Body of pancreas (tissue), 4 donors: ENCODE measurements around the gene HRH1. TPM values are rescaled to one million over a fixed set of nuclear protein-coding genes. Genes with fewer than 3 reads are reported as not detected.

Source experiments
- ATAC-seq: fragments of 150-250 bp; one replicate; pipeline ENCODE4 v1.9.1; 2016
- DNase-seq, 4 donors: peaks; one replicate each; pipeline ENCODE4 v3.0.0-alpha.2; 2019
- H3K27ac ChIP-seq, 4 donors: fragments of 200-600 bp; sonication (generic); 1 replicate in 3 of 4; 2 replicates in 1 of 4; pipeline versions ENCODE4 v1.5.1 to v1.6.1; 2016 to 2019; ENCODE audit warnings: mild to moderate bottlenecking in 1 of 4, mixed read lengths in 1 of 4, moderate library complexity in 1 of 4
- H3K27me3 ChIP-seq, 2 donors: fragments of 200-600 bp; sonication (generic); one replicate each; pipeline ENCODE4 v1.6.0; 2016; ENCODE audit warnings: mild to moderate bottlenecking in 1 of 2
- H3K36me3 ChIP-seq, 2 donors: fragments of 200-600 bp; sonication (generic); replicated peaks in 1 of 2; 2 replicates each; pipeline ENCODE4 v1.5.1; 2016; ENCODE audit warnings: low read depth in 2 of 2; ENCODE audit not compliant: insufficient read depth in 1 of 2
- H3K4me1 ChIP-seq: fragments of 200-600 bp; sonication (generic); one replicate; pipeline ENCODE4 v1.6.0; 2016
- H3K4me3 ChIP-seq, 2 donors: fragments of 200-600 bp; sonication (generic); 1 replicate in 1 of 2; 2 replicates in 1 of 2; pipeline ENCODE4 v1.5.1; 2016 to 2019
- H3K9me3 ChIP-seq, 3 donors: fragments of 200-600 bp; sonication (generic); 1 replicate in 2 of 3; 2 replicates in 1 of 3; pipeline ENCODE4 v1.5.1; 2016
- POLR2A ChIP-seq, 3 donors: fragments of 450-650 bp; IDR thresholded peaks; one replicate each; pipeline ENCODE4 v1.6.1; 2016; ENCODE audit warnings: antibody characterized with exemption in 3 of 3, mild to moderate bottlenecking in 2 of 3
- WGBS, 2 donors: methylation state at CpG; one replicate each; pipeline ENCODE4 v1.1.5; 2017; 5-methylcytosine and 5-hydroxymethylcytosine counted together
- intact Hi-C: fragments of 100-400 bp; cut with DNase I; formaldehyde crosslinking; loops from one replicate; pipeline ENCODE4 v1.15.1; 2023
- total RNA-seq, 2 donors: library from RNA; depleted of rRNA; stranded (reverse); fragments of >200 nt; gene quantifications; one replicate each; pipeline ENCODE4 v1.1.0, GENCODE V29; 2016
- TF ChIP-seq, protein P1 (sequence below), 7 experiments: fragments of 450-650 bp in 4 of 7; fragments of 200-600 bp in 3 of 7; sonication (generic) in 3 of 7; IDR thresholded peaks; one replicate each; pipeline ENCODE4 v1.5.1; 2016 to 2019; ENCODE audit warnings: antibody characterized with exemption in 7 of 7

Gene HRH1
- total RNA-seq, 2 donors from 2014 or later, result 0.66 to 0.78 TPM

DNA sequence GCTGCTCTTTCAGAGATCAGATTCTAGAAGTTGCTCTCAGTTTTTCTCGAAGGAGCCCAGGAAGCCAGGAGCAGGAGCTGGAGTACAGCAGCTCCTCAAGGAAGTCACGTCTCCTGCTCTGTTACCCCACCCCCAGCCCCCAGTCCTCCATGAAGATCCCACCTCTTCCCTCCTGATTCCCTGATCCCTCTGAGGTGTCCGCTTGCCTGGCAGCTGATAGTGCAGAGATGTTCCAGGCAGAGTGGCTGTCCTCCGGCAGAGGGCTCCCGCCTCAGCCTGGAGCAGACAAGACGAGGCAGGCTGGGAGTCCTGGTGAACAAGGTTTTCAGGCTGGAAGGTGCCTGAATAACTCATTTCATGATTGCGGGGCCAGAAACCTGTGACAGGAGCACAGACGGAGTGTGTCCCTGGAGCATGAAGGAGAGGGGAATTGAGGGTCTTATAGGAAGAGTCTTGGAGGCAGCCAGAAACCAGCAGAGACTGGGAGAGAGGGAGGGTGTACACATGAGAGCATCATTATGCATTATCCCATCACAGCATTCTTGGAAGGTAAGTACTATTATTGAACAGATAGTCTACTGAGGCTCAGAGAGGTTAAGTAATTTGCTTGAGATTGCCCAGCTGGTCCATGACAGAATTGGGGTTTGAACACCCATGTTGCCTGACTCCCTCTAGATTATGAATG lies 1.2 kb downstream of the HRH1 start:
- 2 to 3% methylated on average over 4 to 8 of the region's 8 CpGs for WGBS, 2 donors
- intact Hi-C loops, result no loop called here
- Histone ChIP-seq H3K27me3 (no peaks in the 10 kb centered on the region), H3K4me1 (no peaks in the 10 kb centered on the region), H3K36me3 (no peaks in the 10 kb centered on the region), H3K4me3 (no peak overlapping the region), H3K9me3 (no peaks in the 10 kb centered on the region), H3K27ac (no peak overlapping the region)
- ATAC-seq, result no peak
- no peak for TF ChIP-seq POLR2A (IDR thresholded peaks at IDR 0.05)
- TF ChIP-seq, protein P1, sequence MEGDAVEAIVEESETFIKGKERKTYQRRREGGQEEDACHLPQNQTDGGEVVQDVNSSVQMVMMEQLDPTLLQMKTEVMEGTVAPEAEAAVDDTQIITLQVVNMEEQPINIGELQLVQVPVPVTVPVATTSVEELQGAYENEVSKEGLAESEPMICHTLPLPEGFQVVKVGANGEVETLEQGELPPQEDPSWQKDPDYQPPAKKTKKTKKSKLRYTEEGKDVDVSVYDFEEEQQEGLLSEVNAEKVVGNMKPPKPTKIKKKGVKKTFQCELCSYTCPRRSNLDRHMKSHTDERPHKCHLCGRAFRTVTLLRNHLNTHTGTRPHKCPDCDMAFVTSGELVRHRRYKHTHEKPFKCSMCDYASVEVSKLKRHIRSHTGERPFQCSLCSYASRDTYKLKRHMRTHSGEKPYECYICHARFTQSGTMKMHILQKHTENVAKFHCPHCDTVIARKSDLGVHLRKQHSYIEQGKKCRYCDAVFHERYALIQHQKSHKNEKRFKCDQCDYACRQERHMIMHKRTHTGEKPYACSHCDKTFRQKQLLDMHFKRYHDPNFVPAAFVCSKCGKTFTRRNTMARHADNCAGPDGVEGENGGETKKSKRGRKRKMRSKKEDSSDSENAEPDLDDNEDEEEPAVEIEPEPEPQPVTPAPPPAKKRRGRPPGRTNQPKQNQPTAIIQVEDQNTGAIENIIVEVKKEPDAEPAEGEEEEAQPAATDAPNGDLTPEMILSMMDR (IDR thresholded peaks at IDR 0.05), result peak in 6 of 7 experiments; percentile 13 to 28 (median 21)
- peak; percentile 15 to 40 (median 36) for DNase-seq

DNA sequence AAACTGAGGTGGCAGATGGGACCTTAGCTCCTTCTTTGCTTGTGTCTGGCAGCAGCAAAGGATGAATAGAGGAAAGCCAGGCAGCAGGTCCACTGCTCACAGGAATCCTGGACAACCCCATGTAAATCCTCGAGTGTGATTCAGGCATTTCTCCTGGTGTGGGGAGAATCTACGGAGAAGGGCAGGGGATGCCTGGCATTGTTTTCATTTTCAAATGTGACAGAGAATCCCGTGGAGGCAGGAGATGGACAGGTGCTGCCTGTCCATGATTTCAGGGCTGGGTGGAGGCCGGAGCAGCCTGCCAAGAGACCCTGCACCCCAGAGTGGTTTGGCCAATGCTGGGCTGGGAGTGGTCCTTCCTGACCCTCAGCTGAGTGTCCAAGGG lies 1.7 kb downstream of the HRH1 start:
- TF ChIP-seq POLR2A (IDR thresholded peaks at IDR 0.05), result no peak
- TF ChIP-seq, protein P1 (IDR thresholded peaks at IDR 0.05), result no peak
- intact Hi-C loops, result no loop called here
- H3K36me3 ChIP-seq, result no peaks in the 10 kb centered on the region
- DNase-seq (no peak), ATAC-seq (no peak)
- no peaks in the 10 kb centered on the region for H3K27me3 ChIP-seq
- no peaks in the 10 kb centered on the region for H3K4me1 ChIP-seq
- WGBS, 2 donors, result 26 to 28% methylated on average over 3 to 4 of the region's 4 CpGs
- H3K4me3 ChIP-seq, result no peak overlapping the region
- H3K9me3 ChIP-seq, result no peaks in the 10 kb centered on the region
- no peak overlapping the region for H3K27ac ChIP-seq

DNA sequence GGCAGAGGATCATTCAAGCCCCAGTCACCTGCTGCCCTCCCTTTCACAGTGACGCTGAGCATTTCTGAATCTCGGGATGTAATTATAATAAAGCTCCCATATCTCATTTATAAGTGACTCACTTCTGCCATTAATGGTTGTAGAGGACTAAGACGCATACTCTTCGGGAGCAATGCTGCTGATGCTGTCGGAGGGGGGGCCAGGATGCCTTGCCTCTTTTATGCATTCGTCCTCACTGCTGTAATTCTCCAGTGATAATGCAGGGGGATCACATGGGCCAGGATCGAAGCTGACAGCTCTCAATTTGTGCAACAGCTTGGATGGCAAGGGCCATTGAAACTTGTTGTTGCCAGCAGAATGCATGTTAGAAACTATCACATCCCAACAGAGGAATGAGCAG lies 3.1 kb downstream of the HRH1 start:
- Histone ChIP-seq H3K27me3 (no peaks in the 10 kb centered on the region), H3K36me3 (no peaks in the 10 kb centered on the region), H3K9me3 (no peaks in the 10 kb centered on the region), H3K4me1 (no peaks in the 10 kb centered on the region), H3K27ac (no peak overlapping the region), H3K4me3 (no peak overlapping the region)
- ATAC-seq, result no peak
- no peak for TF ChIP-seq POLR2A (IDR thresholded peaks at IDR 0.05)
- TF ChIP-seq, protein P1 (IDR thresholded peaks at IDR 0.05), result no peak
- WGBS, 2 donors, result 51 to 59% methylated on average over 7 of the region's 7 CpGs
- intact Hi-C loops, result no loop called here
- no peak for DNase-seq

DNA sequence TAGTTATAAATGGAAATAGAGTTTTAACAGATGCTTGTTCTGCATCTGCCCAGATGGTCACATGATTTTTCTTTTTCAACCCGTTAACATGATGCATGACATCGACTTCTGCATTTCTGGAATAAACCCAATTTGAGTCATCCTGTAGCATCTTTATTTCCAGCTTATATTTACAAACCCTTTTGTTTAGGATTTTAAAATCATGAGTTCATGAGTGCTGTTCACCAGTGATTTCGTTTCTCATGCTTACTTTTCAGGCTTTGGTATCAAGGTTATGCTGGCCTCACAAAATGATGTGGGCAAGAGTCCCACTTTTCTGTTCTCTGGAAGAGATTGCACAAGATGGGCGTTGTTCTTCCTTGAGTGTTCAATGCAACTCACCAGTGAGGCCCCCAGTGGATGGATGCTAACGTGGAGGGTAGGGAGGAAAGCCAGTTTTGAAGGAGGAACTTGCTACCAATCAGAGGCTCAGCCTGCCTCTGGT lies 5.2 kb downstream of the HRH1 start:
- H3K4me1 ChIP-seq, result no peaks in the 10 kb centered on the region
- intact Hi-C loops, result no loop called here

More for the DNA sequence above, 5.2 kb downstream of the HRH1 start:
- TF ChIP-seq, protein P1 (IDR thresholded peaks at IDR 0.05), result no peak
- TF ChIP-seq POLR2A (IDR thresholded peaks at IDR 0.05), result no peak
- Histone ChIP-seq H3K36me3 (no peaks in the 10 kb centered on the region), H3K9me3 (no peaks in the 10 kb centered on the region), H3K27me3 (no peaks in the 10 kb centered on the region), H3K27ac (no peak overlapping the region), H3K4me3 (no peak overlapping the region)
- 22 to 43% methylated on average over 5 of the region's 5 CpGs for WGBS, 2 donors
- peak in 1 of 4 donors; percentile 24 for DNase-seq
- no peak for ATAC-seq
